Measurements from ENCODE around the gene FARS2. TPM values are rescaled to one million over a fixed set of nuclear protein-coding genes. Genes with fewer than 3 reads are reported as not detected.

Gene FARS2
- polyA plus RNA-seq, 2 of the 4 experiments (the other 2 are of a cell fraction): 12.9 to 17.5 TPM

DNA sequence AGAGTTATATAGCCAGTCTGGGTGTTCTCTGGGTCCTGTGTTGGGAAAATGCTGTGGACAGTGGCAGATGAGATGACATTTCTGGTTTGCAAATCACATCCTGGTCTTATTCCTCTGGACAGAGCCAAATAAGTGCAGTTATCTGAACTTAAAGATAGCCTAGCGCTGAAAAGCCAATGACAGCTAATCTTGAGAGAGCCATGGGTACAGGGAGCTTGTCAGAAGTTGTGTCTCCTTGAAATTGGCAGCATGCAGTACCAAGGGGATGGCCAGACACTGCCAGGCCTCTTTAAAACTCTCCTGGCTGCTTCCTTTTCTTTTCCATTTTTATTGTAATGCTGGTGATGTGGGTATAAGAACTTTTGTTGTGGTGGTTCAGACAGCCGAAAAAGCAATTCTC, 362.5 kb downstream of the FARS2 start:
- ChIA-PET POLR2A (no interaction called here), CTCF (no interaction called here)
- Histone ChIP-seq H3K9me3 (no peaks in the 10 kb centered on the region), H3K4me3 (no peak overlapping the region), H3K4me2 (no peak overlapping the region), H3K27ac (no peak overlapping the region), H3K4me1 (no peaks in the 10 kb centered on the region)
- 76% methylated on average over 2 of the region's 2 CpGs for WGBS (ENCODE audit: missing lambda C conversion rate)
- FAIRE-seq (no peak), DNase-seq (ENCODE audit: low read depth in 1 of 2, low spot score in 1 of 2) (no peak), ATAC-seq (no peak)
- TF ChIP-seq ZNF302 (CRISPR knock-in tag; IDR thresholded peaks at IDR 0.05) (no peak), CBX8 (IDR thresholded peaks at IDR 0.05) (no peak), RARB (CRISPR knock-in tag; IDR thresholded peaks at IDR 0.05) (no peak), BHLHE40 (IDR thresholded peaks at IDR 0.05; ENCODE audit: low read depth, low read length) (no peak), JUNB (IDR thresholded peaks at IDR 0.05) (no peak), TP53 (CRISPR knock-in tag; IDR thresholded peaks at IDR 0.05) (no peak), HOXA7 (CRISPR knock-in tag; IDR thresholded peaks at IDR 0.05) (no peak), EHMT2 (IDR thresholded peaks at IDR 0.05; ENCODE audit: low read depth) (no peak), CEBPB (IDR thresholded peaks at IDR 0.05) (no peak), HOXB13 (CRISPR knock-in tag; IDR thresholded peaks at IDR 0.05; ENCODE audit: low read depth) (no peak)
- TF ChIP-seq, protein P1, sequence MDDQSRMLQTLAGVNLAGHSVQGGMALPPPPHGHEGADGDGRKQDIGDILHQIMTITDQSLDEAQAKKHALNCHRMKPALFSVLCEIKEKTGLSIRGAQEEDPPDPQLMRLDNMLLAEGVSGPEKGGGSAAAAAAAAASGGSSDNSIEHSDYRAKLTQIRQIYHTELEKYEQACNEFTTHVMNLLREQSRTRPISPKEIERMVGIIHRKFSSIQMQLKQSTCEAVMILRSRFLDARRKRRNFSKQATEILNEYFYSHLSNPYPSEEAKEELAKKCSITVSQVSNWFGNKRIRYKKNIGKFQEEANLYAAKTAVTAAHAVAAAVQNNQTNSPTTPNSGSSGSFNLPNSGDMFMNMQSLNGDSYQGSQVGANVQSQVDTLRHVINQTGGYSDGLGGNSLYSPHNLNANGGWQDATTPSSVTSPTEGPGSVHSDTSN (IDR thresholded peaks at IDR 0.05): no peak
- TF ChIP-seq, protein P2, sequence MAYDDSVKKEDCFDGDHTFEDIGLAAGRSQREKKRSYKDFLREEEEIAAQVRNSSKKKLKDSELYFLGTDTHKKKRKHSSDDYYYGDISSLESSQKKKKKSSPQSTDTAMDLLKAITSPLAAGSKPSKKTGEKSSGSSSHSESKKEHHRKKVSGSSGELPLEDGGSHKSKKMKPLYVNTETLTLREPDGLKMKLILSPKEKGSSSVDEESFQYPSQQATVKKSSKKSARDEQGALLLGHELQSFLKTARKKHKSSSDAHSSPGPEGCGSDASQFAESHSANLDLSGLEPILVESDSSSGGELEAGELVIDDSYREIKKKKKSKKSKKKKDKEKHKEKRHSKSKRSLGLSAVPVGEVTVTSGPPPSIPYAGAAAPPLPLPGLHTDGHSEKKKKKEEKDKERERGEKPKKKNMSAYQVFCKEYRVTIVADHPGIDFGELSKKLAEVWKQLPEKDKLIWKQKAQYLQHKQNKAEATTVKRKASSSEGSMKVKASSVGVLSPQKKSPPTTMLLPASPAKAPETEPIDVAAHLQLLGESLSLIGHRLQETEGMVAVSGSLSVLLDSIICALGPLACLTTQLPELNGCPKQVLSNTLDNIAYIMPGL (CRISPR knock-in tag; IDR thresholded peaks at IDR 0.05; ENCODE audit: borderline replicate concordance): no peak
- TF ChIP-seq, protein P3, sequence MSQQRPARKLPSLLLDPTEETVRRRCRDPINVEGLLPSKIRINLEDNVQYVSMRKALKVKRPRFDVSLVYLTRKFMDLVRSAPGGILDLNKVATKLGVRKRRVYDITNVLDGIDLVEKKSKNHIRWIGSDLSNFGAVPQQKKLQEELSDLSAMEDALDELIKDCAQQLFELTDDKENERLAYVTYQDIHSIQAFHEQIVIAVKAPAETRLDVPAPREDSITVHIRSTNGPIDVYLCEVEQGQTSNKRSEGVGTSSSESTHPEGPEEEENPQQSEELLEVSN (IDR thresholded peaks at IDR 0.05; ENCODE audit: borderline replicate concordance, low read depth): no peak

DNA sequence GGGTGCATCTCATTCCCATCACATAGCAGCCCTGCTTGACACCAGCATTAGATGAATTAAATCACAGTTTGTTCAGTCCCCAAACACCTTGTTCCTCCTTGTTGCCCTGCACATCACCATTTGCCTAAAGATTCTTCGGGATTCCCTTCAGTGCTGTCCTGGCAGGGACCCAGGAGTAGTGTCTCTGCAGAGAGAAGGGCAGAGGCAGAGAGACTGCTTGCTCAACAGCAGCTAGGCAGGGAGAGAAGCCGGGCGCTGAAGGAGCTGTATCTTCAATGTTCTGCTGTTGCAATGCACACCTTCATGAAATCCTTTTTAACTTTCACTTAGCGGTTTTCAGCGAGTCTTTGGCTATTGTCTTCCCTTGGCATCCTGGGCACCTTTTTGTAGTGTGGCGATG, 362.9 kb downstream of the FARS2 start:
- H3K4me1 ChIP-seq: no peaks in the 10 kb centered on the region
- no peak overlapping the region for H3K4me3 ChIP-seq
- DNase-seq (ENCODE audit: low read depth in 1 of 2, low spot score in 1 of 2) (no peak), ATAC-seq (no peak), FAIRE-seq (no peak)
- no peak overlapping the region for H3K27ac ChIP-seq
- POLR2A ChIA-PET: no interaction called here
- WGBS (ENCODE audit: missing lambda C conversion rate): 83% methylated on average over 6 of the region's 6 CpGs
- no peak overlapping the region for H3K4me2 ChIP-seq
- CTCF ChIA-PET: no interaction called here
- TF ChIP-seq ESRRA (IDR thresholded peaks at IDR 0.05; ENCODE audit: borderline replicate concordance, low read length) (no peak), CHD4 (IDR thresholded peaks at IDR 0.05; ENCODE audit: borderline replicate concordance) (no peak), HOXB13 (CRISPR knock-in tag; IDR thresholded peaks at IDR 0.05; ENCODE audit: low read depth) (no peak), PHF8 (IDR thresholded peaks at IDR 0.05; ENCODE audit: borderline replicate concordance, low read depth) (no peak), KDM5A (IDR thresholded peaks at IDR 0.05) (no peak), JUN (IDR thresholded peaks at IDR 0.05) (no peak), CBX8 (IDR thresholded peaks at IDR 0.05) (no peak), JUNB (IDR thresholded peaks at IDR 0.05) (no peak), EP300 (IDR thresholded peaks at IDR 0.05) (no peak), FOSL2 (IDR thresholded peaks at IDR 0.05) (no peak), FOSL2 (CRISPR knock-in tag; IDR thresholded peaks at IDR 0.05) (no peak), NFE2L2 (conservative IDR thresholded peaks at IDR 0.05; ENCODE audit: low read length) (no peak)
- TF ChIP-seq, protein P4, sequence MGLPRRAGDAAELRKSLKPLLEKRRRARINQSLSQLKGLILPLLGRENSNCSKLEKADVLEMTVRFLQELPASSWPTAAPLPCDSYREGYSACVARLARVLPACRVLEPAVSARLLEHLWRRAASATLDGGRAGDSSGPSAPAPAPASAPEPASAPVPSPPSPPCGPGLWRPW (IDR thresholded peaks at IDR 0.05): no peak
- TF ChIP-seq, protein P5, sequence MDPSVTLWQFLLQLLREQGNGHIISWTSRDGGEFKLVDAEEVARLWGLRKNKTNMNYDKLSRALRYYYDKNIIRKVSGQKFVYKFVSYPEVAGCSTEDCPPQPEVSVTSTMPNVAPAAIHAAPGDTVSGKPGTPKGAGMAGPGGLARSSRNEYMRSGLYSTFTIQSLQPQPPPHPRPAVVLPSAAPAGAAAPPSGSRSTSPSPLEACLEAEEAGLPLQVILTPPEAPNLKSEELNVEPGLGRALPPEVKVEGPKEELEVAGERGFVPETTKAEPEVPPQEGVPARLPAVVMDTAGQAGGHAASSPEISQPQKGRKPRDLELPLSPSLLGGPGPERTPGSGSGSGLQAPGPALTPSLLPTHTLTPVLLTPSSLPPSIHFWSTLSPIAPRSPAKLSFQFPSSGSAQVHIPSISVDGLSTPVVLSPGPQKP (IDR thresholded peaks at IDR 0.05; ENCODE audit: low read depth, low read length): no peak
- TF ChIP-seq, protein P2 (CRISPR knock-in tag; IDR thresholded peaks at IDR 0.05; ENCODE audit: borderline replicate concordance): no peak
- no peaks in the 10 kb centered on the region for H3K9me3 ChIP-seq

Measured in A549 (cell line).